ENCODE data around the gene EI24. TPM values are rescaled to one million over a fixed set of nuclear protein-coding genes. Genes with fewer than 3 reads are reported as not detected.
"Not testable (repeated sequence)": the region's sequence is repeated elsewhere in the genome, so short reads cannot be mapped to it uniquely, and the experiment has no call there.

The EI24 gene
- total RNA-seq, 1 donor from 2014 or later = 83.6 TPM

GRCh38 chr11:125535585-125535984, 33.7 kb upstream of the EI24 start:
- no peak overlapping the region for H3K27ac Mint-ChIP-seq (ENCODE audit: unreplicated experiment)
- no peak for DNase-seq (ENCODE audit: extremely low spot score, unreplicated experiment)
- H3K4me1 Mint-ChIP-seq (ENCODE audit: unreplicated experiment) = no peaks in the 10 kb centered on the region
- no peaks in the 10 kb centered on the region for H3K9me3 Mint-ChIP-seq (ENCODE audit: unreplicated experiment)
- no peak for TF ChIP-seq CTCF (IDR thresholded peaks at IDR 0.05)
- H3K27me3 Mint-ChIP-seq (ENCODE audit: unreplicated experiment) = peaks cover 22% of the 10 kb centered on the region
- no peaks in the 10 kb centered on the region for H3K36me3 Mint-ChIP-seq (ENCODE audit: unreplicated experiment)
- no peak overlapping the region for H3K4me3 Mint-ChIP-seq (ENCODE audit: unreplicated experiment)

- H3K9me3 Mint-ChIP-seq (ENCODE audit: unreplicated experiment); H3K27ac Mint-ChIP-seq (ENCODE audit: unreplicated experiment); H3K4me1 Mint-ChIP-seq (ENCODE audit: unreplicated experiment); DNase-seq (ENCODE audit: extremely low spot score, unreplicated experiment); H3K36me3 Mint-ChIP-seq (ENCODE audit: unreplicated experiment); H3K4me3 Mint-ChIP-seq (ENCODE audit: unreplicated experiment): not testable (repeated sequence)
- peaks cover 22% of the 10 kb centered on the region for H3K27me3 Mint-ChIP-seq (ENCODE audit: unreplicated experiment)
These were observed 32.4 kb upstream of the EI24 start for GRCh38 chr11:125536834-125537233.

- Mint-ChIP-seq H3K27me3 (ENCODE audit: unreplicated experiment) (peaks cover 12% of the 10 kb centered on the region), H3K4me3 (ENCODE audit: unreplicated experiment) (no peak overlapping the region), H3K27ac (ENCODE audit: unreplicated experiment) (no peak overlapping the region), H3K4me1 (ENCODE audit: unreplicated experiment) (no peaks in the 10 kb centered on the region), H3K9me3 (ENCODE audit: unreplicated experiment) (peaks cover 9% of the 10 kb centered on the region), H3K36me3 (ENCODE audit: unreplicated experiment) (peaks cover 5% of the 10 kb centered on the region)
- TF ChIP-seq CTCF (IDR thresholded peaks at IDR 0.05) = no peak
- DNase-seq (ENCODE audit: extremely low spot score, unreplicated experiment) = no peak
These were observed 26.6 kb upstream of the EI24 start for GRCh38 chr11:125542709-125543108.

GRCh38 chr11:125550780-125551179, 18.5 kb upstream of the EI24 start:
- Mint-ChIP-seq H3K27ac (ENCODE audit: unreplicated experiment) (no peak overlapping the region), H3K27me3 (ENCODE audit: unreplicated experiment) (peaks cover 25% of the 10 kb centered on the region), H3K4me1 (ENCODE audit: unreplicated experiment) (no peaks in the 10 kb centered on the region), H3K9me3 (ENCODE audit: unreplicated experiment) (peaks cover 24% of the 10 kb centered on the region), H3K4me3 (ENCODE audit: unreplicated experiment) (no peak overlapping the region), H3K36me3 (ENCODE audit: unreplicated experiment) (no peaks in the 10 kb centered on the region)
- no peak for DNase-seq (ENCODE audit: extremely low spot score, unreplicated experiment)
- no peak for TF ChIP-seq CTCF (IDR thresholded peaks at IDR 0.05)

GRCh38 chr11:125551835-125552342, 17.4 kb upstream of the EI24 start:
- H3K9me3 Mint-ChIP-seq (ENCODE audit: unreplicated experiment) = peaks cover 24% of the 10 kb centered on the region

More at GRCh38 chr11:125551835-125552342, 17.4 kb upstream of the EI24 start:
- H3K36me3 Mint-ChIP-seq (ENCODE audit: unreplicated experiment) = no peaks in the 10 kb centered on the region
- DNase-seq (ENCODE audit: extremely low spot score, unreplicated experiment) = no peak
- no peak overlapping the region for H3K4me3 Mint-ChIP-seq (ENCODE audit: unreplicated experiment)
- H3K27ac Mint-ChIP-seq (ENCODE audit: unreplicated experiment) = no peak overlapping the region
- no peak for TF ChIP-seq CTCF (IDR thresholded peaks at IDR 0.05)
- H3K27me3 Mint-ChIP-seq (ENCODE audit: unreplicated experiment) = peaks cover 24% of the 10 kb centered on the region
- no peaks in the 10 kb centered on the region for H3K4me1 Mint-ChIP-seq (ENCODE audit: unreplicated experiment)
